HCT116 (cell line): ENCODE data around the gene AP4M1.

Source experiments
- CTCF ChIP-seq, 3 experiments: fragments of 200-600 bp in 1 of 3; sonication (generic) in 1 of 3; IDR thresholded peaks in 2 of 3; conservative IDR thresholded peaks in 1 of 3; 2 replicates each; pipeline ENCODE4 v1.5.1; 2012 to 2017; ENCODE audit warnings: low read depth in 2 of 3, low read length in 2 of 3, antibody characterized with exemption in 1 of 3, borderline replicate concordance in 1 of 3, control low read depth in 1 of 3, mild to moderate bottlenecking in 1 of 3, mixed read lengths in 1 of 3, mixed run types in 1 of 3, moderate library complexity in 1 of 3; ENCODE audit not compliant: insufficient read depth in 1 of 3
- JUND ChIP-seq: IDR thresholded peaks from 2 replicates; pipeline ENCODE4 v1.6.1; 2012
- POLR2A ChIP-seq: IDR thresholded peaks from 2 replicates; pipeline ENCODE4 v1.7.0; 2011; ENCODE audit warnings: borderline replicate concordance; ENCODE audit not compliant: insufficient read depth, insufficient read length; ENCODE audit errors: extremely low read depth
- RAD21 ChIP-seq: IDR thresholded peaks from 2 replicates; pipeline ENCODE4 v1.6.1; 2012; ENCODE audit warnings: low read depth, mild to moderate bottlenecking
- SIN3A ChIP-seq: IDR thresholded peaks from 2 replicates; pipeline ENCODE4 v1.6.1; 2012; ENCODE audit warnings: low read depth
- SP1 ChIP-seq: IDR thresholded peaks from 2 replicates; pipeline ENCODE4 v1.6.1; 2012; ENCODE audit warnings: low read depth
- ZNF274 ChIP-seq: fragments of 200-500 bp; sonication (Bioruptor generic); IDR thresholded peaks from 2 replicates; pipeline ENCODE4 v1.6.1; 2014; ENCODE audit warnings: mild to moderate bottlenecking, low read depth, low read length, inconsistent platforms

- no peak for TF ChIP-seq CTCF (IDR thresholded peaks at IDR 0.05 in 2 of 3, conservative IDR thresholded peaks at IDR 0.05 in 1 of 3; ENCODE audit: borderline replicate concordance in 1 of 3, insufficient read depth in 1 of 3, low read depth in 2 of 3, low read length in 2 of 3)
- TF ChIP-seq JUND = no peak
- TF ChIP-seq ZNF274 = no peak
- TF ChIP-seq RAD21 = no peak
- no peak for TF ChIP-seq SP1
- TF ChIP-seq SIN3A = no peak
- no peak for TF ChIP-seq POLR2A
Measured at GRCh38 chr7:100152937-100153666, 51.7 kb downstream of the AP4M1 start.
